Erythroblast (primary cell): ENCODE data around the gene SPON1.

Experiments used
- GATA1 ChIP-seq: IDR thresholded peaks from 2 replicates; pipeline ENCODE4 v1.6.1; 2011; ENCODE audit warnings: low read depth, mild to moderate bottlenecking, control low read depth, low read length, moderate library complexity
- POLR2A ChIP-seq: IDR thresholded peaks from 2 replicates; pipeline ENCODE4 v1.6.1; 2011; ENCODE audit warnings: mild to moderate bottlenecking, low read length

DNA sequence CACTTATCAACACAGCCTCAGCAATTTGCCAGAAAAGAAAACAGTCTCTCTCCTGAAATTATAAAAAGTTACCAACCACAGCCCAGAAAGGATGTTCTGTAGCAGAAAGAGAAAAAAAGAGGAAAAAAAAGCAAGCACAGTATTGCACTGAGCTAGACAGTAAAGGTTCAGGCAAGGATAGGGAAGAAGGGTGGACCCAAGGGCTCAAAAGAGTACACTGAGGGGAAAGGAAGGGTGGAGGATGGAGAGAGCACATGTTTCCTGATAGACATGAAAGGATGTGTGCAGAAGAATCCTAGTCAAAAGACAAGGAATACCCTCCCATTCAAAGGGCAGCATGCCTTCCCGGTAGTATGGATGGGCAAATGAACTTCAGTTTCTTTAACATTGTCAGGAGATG lies 337.4 kb downstream of the SPON1 start:
- TF ChIP-seq POLR2A, result no peak
- TF ChIP-seq GATA1, result no peak
